T-helper 1 cell treated with Interleukin-12 subunit alpha and Interleukin-12 subunit beta and Interleukin-4 antibody, amounts not matched to agents 30 μg/mL and 1 μg/mL, for 36 hours (primary cell): ENCODE results near the gene OGG1.

Experiments used
- H3K27ac Mint-ChIP-seq: one replicate; pipeline ENCODE4 v1.8.0; 2021; ENCODE audit warnings: mild to moderate bottlenecking, mixed read lengths
- H3K27me3 Mint-ChIP-seq: one replicate; pipeline ENCODE4 v1.8.0; 2021; ENCODE audit warnings: low read depth, mixed read lengths
- H3K36me3 Mint-ChIP-seq: one replicate; pipeline ENCODE4 v1.8.0; 2021; ENCODE audit warnings: low read depth, mixed read lengths
- H3K4me1 Mint-ChIP-seq: one replicate; pipeline ENCODE4 v1.8.0; 2021; ENCODE audit warnings: low read depth, mixed read lengths
- H3K4me3 Mint-ChIP-seq: one replicate; pipeline ENCODE4 v1.8.0; 2021; ENCODE audit warnings: mild to moderate bottlenecking, moderate library complexity, mixed read lengths
- H3K9me3 Mint-ChIP-seq: one replicate; pipeline ENCODE4 v1.8.0; 2021; ENCODE audit warnings: mixed read lengths

OGG1 gene

DNA sequence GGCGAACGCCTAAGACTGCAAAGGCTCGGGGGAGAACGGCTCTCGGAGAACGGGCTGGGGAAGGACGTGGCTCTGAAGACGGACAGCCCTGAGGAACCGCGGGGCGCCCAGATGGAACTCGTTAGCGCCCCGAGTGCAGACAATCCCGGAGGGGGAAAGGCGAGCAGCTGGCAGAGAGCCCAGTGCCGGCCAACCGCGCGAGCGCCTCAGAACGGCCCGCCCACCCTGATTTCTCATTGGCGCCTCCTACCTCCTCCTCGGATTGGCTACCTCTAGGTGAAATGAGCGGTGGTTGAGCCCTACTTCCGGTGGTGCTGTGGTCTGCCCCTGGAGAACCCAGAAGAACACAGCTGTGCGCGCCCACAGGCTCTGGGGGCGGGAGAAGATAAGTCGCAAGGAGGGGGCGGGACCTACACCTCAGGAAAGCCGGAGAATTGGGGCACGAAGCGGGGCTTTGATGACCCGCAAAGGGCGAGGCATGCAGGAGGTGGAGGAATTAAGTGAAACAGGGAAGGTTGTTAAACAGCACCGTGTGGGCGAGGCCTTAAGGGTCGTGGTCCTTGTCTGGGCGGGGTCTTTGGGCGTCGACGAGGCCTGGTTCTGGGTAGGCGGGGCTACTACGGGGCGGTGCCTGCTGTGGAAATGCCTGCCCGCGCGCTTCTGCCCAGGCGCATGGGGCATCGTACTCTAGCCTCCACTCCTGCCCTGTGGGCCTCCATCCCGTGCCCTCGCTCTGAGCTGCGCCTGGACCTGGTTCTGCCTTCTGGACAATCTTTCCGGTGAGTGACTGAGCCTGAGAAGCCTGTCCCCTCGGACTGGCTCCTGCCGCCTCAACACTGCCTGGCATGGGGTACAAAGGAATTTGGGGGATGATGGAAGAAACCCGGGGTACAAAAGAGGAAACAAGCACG, at the start of gene OGG1:
OGG1 (plus strand) TSS at position 308 of the 911 bp plus-strand sequence; CDS start at position 643, 335 bp downstream.
- no peaks in the 10 kb centered on the region for H3K9me3 Mint-ChIP-seq
- peaks cover 47% of the 10 kb centered on the region for H3K36me3 Mint-ChIP-seq
- H3K4me1 Mint-ChIP-seq: peaks cover 43% of the 10 kb centered on the region
- H3K27me3 Mint-ChIP-seq: no peaks in the 10 kb centered on the region
- H3K4me3 Mint-ChIP-seq: peak within 1 kb of the TSS; percentile 94
- H3K27ac Mint-ChIP-seq: peak within 1 kb of the TSS; percentile 97

- Mint-ChIP-seq H3K36me3 (peaks cover 20% of the 10 kb centered on the region), H3K27ac (no peak overlapping the region), H3K4me3 (no peak overlapping the region), H3K9me3 (no peaks in the 10 kb centered on the region), H3K27me3 (peaks cover 27% of the 10 kb centered on the region), H3K4me1 (peaks cover 2% of the 10 kb centered on the region)
Observed at GRCh38 chr3:9700536-9700935, 49.2 kb upstream of the OGG1 start.

- Mint-ChIP-seq H3K9me3 (no peaks in the 10 kb centered on the region), H3K36me3 (peaks cover 20% of the 10 kb centered on the region), H3K27ac (no peak overlapping the region), H3K27me3 (peaks cover 32% of the 10 kb centered on the region), H3K4me3 (no peak overlapping the region), H3K4me1 (peaks cover 2% of the 10 kb centered on the region)
Observed at GRCh38 chr3:9701006-9701405, 48.7 kb upstream of the OGG1 start.

DNA sequence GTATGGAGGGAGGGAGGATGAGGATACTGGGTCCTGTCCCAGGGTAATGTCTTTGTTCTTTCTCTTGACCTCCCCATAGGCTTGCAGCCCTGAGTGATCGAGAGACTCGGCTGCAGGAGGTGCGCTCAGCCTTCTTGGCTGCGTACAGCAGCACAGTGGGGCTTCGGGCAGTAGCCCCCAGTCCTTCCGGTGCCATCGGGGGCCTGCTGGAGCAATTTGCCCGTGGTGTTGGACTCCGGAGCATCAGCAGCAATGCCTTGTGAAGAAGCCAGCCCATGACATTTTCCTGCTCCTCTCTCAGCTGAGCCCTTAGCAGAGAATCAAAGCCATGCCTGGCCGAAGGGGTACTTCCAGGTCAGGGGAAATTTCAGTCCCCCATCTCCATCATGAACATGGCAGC, 48.0 kb upstream of the OGG1 start:
- Mint-ChIP-seq H3K4me3 (no peak overlapping the region), H3K4me1 (peaks cover 2% of the 10 kb centered on the region), H3K36me3 (peaks cover 20% of the 10 kb centered on the region), H3K9me3 (no peaks in the 10 kb centered on the region), H3K27me3 (peaks cover 39% of the 10 kb centered on the region), H3K27ac (no peak overlapping the region)

DNA sequence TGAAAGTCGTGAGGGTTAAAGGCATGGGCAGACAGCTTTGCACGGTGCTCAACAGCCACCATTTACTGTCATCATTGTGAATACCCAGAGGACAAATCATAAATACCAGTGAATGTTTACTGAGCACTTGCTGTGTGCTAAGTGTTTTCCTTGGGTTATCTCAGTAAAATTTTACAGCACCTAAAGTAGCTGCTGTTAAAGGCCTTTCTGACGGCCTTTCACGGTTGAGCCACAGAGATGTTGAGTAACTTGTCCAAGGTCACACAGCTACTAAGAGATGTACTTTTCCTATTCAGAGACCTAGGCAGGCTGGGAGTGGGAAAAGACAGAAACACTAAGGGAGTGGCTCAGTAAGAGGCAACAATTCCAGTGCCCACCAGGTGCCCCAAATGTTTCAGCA, 46.5 kb upstream of the OGG1 start:
- Mint-ChIP-seq H3K36me3 (peaks cover 15% of the 10 kb centered on the region), H3K27ac (no peak overlapping the region), H3K4me1 (peaks cover 2% of the 10 kb centered on the region), H3K27me3 (peaks cover 46% of the 10 kb centered on the region), H3K9me3 (no peaks in the 10 kb centered on the region), H3K4me3 (no peak overlapping the region)

DNA sequence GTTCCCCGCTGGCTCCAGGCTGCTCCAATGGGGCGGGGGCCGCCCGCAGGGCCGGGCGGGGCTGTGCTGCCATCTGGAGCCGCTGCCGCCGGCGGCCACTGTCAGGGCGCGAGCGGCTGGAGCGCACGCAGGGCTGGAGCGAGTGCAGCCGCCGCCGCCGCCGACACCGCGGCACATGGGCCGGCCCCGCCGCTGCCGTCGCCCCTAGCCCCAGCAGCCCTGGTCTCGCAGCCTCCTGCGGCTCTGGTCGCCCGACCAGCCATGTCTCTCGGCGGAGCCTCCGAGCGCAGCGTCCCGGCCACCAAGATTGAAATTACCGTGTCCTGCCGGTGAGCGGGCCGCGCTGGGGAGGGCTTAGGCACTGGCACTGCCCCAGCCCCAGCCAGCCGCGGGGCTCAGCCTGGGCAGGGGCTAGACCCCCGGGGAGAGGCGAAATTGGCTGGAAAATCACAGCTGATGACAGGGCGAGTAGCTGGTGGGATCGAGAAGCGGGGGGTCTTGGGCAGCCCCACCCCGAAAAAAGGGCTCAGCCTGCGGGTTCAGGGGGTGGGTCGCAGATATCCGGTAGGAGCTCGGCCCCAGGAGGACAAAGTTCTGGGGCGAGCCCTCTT, 45.9 kb upstream of the OGG1 start, which contains the start of gene CPNE9:
CPNE9 (plus strand) TSS at position 98 of the 611 bp plus-strand sequence; CDS start at position 262, 164 bp downstream.
- Mint-ChIP-seq H3K9me3 (no peaks in the 10 kb centered on the region), H3K27me3 (peaks cover 48% of the 10 kb centered on the region), H3K36me3 (peaks cover 15% of the 10 kb centered on the region), H3K27ac (no peak within 1 kb of the TSS), H3K4me3 (no peak within 1 kb of the TSS), H3K4me1 (peaks cover 2% of the 10 kb centered on the region)

DNA sequence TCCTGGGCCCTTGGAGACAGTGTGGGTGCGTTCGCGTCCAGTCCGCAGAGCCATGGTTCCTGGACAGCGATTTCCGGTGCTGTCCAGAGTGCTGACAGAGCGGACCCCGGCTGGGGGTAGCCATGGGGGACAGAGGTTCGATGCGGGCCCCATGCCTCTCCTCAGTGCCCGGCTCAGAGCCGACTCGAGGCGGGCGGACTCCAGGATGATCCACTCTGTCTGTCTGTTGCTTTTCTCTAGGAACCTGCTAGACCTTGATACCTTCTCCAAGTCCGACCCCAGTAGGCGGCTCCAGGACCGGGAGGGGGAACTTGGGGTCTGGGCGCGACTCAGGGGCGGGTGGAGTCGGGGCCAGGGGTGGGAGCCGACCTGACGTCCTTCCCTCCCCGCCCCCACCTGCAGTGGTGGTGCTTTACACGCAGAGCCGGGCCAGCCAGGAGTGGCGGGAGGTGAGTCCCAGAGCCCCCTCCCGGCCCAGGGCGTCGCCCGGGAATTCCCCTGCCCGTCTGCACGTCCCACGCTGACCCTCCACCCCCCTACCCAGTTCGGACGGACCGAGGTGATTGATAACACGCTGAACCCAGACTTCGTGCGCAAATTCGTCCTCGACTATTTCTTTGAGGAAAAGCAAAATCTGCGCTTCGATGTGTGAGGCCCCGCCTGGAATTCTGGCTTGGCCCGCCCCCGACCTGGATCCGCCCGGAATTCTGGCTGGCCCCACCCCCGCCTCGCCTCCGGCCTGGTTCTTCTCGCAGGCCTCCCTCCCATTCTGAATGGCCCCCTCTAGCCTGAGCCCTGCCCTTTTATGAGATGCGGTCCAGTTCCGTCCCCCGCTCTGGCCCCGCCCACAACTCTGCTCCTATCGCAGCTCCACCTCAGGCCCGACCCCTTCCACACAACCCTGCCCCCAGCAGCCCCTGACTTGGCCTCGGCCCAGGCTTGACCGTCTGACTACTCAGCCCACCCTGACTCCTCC, 45.1 kb upstream of the OGG1 start:
- Mint-ChIP-seq H3K36me3 (peaks cover 13% of the 10 kb centered on the region), H3K9me3 (no peaks in the 10 kb centered on the region), H3K27me3 (peaks cover 48% of the 10 kb centered on the region), H3K27ac (no peak overlapping the region), H3K4me1 (peaks cover 2% of the 10 kb centered on the region), H3K4me3 (peak overlapping the region; percentile 46)

GRCh38 chr3:9710174-9710739, 39.5 kb upstream of the OGG1 start:
- Mint-ChIP-seq H3K9me3 (no peaks in the 10 kb centered on the region), H3K4me1 (no peaks in the 10 kb centered on the region), H3K27me3 (peaks cover 33% of the 10 kb centered on the region), H3K27ac (no peak overlapping the region), H3K36me3 (no peaks in the 10 kb centered on the region), H3K4me3 (no peak overlapping the region)

DNA sequence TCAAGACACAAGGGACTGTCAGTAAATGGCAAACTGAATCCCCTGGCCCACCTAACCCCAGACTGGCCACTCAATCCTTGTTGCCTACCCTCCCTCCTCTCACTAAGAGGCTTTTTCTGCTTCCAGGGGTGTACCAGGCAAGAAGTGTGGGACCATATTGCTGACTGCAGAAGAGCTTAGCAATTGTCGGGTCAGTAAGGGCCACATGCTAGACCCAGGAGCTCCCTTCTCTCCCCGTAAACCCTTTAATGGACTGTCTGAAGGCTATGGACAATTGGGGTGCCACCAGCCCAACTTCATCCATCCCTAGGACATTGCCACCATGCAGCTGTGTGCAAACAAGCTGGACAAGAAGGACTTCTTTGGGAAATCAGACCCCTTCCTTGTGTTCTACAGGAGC, 37.3 kb upstream of the OGG1 start:
- H3K27me3 Mint-ChIP-seq: peaks cover 23% of the 10 kb centered on the region
- H3K27ac Mint-ChIP-seq: no peak overlapping the region
- H3K4me3 Mint-ChIP-seq: no peak overlapping the region
- no peaks in the 10 kb centered on the region for H3K36me3 Mint-ChIP-seq
- H3K9me3 Mint-ChIP-seq: no peaks in the 10 kb centered on the region
- H3K4me1 Mint-ChIP-seq: no peaks in the 10 kb centered on the region

DNA sequence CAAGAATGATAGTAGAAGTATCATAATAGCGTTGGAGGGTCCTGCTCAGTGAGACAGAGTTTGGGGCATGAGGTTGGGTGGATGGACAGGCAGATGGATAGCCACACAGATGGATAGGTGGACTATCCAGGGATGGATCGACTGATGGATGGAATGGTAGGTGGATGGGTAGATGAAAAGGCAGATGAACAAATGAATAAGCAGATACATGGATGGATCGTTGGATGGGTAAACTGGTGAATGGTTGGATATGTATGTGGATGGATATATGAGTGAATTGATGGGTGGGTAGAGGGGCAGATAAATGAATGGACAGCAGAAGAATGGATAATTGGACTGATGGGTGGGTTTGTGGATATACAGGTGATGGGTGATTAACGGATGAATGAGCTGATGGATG, 36.6 kb upstream of the OGG1 start:
- peaks cover 23% of the 10 kb centered on the region for H3K27me3 Mint-ChIP-seq
- no peak overlapping the region for H3K4me3 Mint-ChIP-seq
- no peaks in the 10 kb centered on the region for H3K9me3 Mint-ChIP-seq
- no peaks in the 10 kb centered on the region for H3K4me1 Mint-ChIP-seq
- no peaks in the 10 kb centered on the region for H3K36me3 Mint-ChIP-seq
- no peak overlapping the region for H3K27ac Mint-ChIP-seq

GRCh38 chr3:9715136-9715535, 34.6 kb upstream of the OGG1 start:
- no peaks in the 10 kb centered on the region for H3K9me3 Mint-ChIP-seq
- no peak overlapping the region for H3K27ac Mint-ChIP-seq
- H3K4me1 Mint-ChIP-seq: no peaks in the 10 kb centered on the region
- no peak overlapping the region for H3K4me3 Mint-ChIP-seq
- peaks cover 20% of the 10 kb centered on the region for H3K27me3 Mint-ChIP-seq
- H3K36me3 Mint-ChIP-seq: no peaks in the 10 kb centered on the region

DNA sequence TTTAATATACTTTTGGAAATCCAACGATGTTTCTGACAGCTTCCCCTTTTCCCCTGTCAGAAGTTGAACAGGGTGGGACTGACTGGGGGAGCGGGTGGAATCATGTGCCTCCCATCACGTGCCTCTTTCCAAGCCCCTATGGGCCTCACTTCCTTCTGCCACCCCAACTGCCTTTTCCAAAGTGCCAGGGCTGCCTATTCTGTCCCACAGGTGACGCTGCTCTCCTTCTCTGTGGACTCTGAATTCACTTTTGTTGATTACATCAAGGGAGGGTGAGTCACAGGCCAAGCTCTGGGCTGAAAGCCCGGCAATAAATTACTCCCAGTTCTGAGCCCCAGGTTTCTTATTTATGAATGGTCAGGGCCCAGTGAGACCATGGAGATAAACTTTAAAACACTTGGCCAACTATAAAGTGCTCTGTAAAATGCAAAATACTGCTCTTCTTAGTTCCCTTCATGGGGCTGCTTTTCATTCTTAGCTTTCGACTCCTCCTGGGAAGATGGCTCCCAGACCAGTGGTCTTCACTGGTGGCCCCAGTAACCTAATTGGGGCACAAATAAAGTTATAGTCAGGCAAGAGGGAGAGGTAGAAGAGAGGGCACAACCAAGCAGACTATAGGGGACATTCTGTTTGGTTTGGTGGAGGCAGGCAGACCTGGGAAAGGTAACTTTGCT, 33.9 kb upstream of the OGG1 start:
- Mint-ChIP-seq H3K9me3 (no peaks in the 10 kb centered on the region), H3K4me3 (no peak overlapping the region), H3K4me1 (no peaks in the 10 kb centered on the region), H3K27ac (no peak overlapping the region), H3K27me3 (peaks cover 20% of the 10 kb centered on the region), H3K36me3 (no peaks in the 10 kb centered on the region)

DNA sequence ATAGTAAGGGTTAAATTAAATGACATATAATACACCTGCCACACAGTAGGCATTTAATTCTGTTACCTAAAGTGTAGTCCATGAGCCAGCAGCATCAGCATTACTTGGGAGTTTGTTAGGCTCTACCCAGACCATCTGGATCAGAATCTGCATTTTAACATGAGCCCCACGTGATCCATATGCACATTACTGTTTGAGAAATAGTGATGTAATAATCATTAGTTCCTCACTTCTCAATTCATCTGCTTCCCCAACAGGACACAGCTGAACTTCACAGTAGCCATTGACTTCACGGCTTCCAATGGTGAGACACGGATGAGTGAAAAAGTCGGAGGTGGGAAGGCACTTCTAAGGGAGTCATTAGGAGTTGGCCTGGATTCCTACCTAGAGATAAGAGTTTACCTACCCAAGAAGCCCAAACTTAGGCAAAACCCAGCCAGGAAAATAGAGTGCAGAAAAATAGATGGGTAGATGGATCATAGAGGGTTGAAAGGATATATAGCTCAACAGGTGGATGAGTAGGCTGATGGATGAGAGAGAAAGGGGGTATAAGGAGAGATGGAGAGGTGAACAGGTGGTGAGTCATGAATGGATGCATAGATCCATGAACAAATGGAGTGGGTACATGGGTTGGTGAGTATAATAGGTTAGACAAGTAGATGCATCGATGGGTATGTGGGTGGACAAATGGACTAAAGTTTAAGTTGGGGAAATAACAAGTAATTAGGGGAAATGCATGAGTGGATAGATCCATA, 32.8 kb upstream of the OGG1 start:
- Mint-ChIP-seq H3K4me3 (no peak overlapping the region), H3K36me3 (no peaks in the 10 kb centered on the region), H3K4me1 (no peaks in the 10 kb centered on the region), H3K27me3 (peaks cover 16% of the 10 kb centered on the region), H3K27ac (no peak overlapping the region), H3K9me3 (no peaks in the 10 kb centered on the region)
